ENCODE measurements around the gene APP.

GRCh38 chr21:25842925-25843324 is 327.6 kb downstream of the APP start:
- no peak for TF ChIP-seq CTCF (IDR thresholded peaks at IDR 0.05)
- TF ChIP-seq POLR2A (IDR thresholded peaks at IDR 0.05), result no peak
